Erythroblast (primary cell): ENCODE measurements around the gene CASZ1.

Experiments used
- GATA1 ChIP-seq: IDR thresholded peaks from 2 replicates; pipeline ENCODE4 v1.6.1; 2011; ENCODE audit warnings: low read depth, mild to moderate bottlenecking, control low read depth, low read length, moderate library complexity
- POLR2A ChIP-seq: IDR thresholded peaks from 2 replicates; pipeline ENCODE4 v1.6.1; 2011; ENCODE audit warnings: mild to moderate bottlenecking, low read length

DNA sequence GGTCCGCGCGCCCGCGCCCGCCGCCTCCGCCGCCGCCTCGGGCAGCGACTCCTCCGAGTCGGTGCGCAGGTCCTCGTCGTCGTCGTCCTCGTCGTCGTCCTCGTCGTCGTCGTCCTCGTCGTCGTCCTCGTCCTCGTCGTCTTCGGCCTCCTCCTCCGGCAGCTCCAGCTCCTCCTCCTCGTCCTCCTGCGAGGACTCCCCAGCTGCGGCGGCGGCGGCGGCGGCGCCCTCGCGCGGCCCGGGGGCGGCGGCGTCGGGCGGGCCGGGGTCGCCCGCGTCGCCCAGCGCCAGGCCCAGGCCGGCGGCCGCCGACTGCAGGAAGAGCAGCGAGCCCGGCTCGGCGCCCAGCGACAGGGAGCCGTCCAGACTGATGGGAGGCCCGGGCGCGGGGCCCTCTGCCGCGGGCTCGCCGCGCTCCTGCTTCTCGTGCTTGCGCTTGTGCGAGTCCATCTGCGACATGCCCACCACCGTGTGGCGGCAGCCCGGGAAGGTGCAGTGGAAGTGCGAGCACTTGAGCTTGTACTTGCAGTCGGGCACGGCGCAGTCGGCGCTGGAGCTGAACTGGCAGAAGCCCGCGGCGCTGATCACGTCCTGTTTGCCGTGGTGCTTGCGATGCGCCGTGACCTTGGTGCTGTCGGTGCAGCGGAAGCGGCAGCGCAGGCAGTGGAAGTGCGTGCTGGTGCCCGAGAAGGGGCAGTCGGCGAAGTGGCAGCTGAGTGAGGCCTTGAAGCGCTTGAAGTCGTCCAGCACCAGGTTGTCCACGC, 157.3 kb downstream of the CASZ1 start:
- TF ChIP-seq POLR2A (no peak), GATA1 (no peak)
